Motor neuron (in vitro differentiated cells): ENCODE data around the gene PCGF1. TPM values are rescaled to one million over a fixed set of nuclear protein-coding genes. Genes with fewer than 3 reads are reported as not detected.
"Not testable (repeated sequence)": the region's sequence is repeated elsewhere in the genome, so short reads cannot be mapped to it uniquely, and the experiment has no call there.

Experiments
- ATAC-seq, 8 experiments: fragments of 200-7000 bp; cut with Tn5 transposase; replicated peaks in 6 of 8; 2 replicates each; pipeline ENCODE4 v1.8.0; 2021; ENCODE audit warnings: mild to moderate bottlenecking in 8 of 8, moderate library complexity in 8 of 8
- H3K27ac ChIP-seq, 2 donors: fragments of 250-450 bp; sonication (Bioruptor Pico); 2 replicates each; pipeline ENCODE4 v1.9.0; 2021; ENCODE audit warnings: antibody characterized with exemption in 2 of 2, mild to moderate bottlenecking in 2 of 2, moderate library complexity in 1 of 2
- H3K4me1 ChIP-seq, 2 donors: fragments of 250-450 bp; sonication (Bioruptor Pico); replicated peaks in 1 of 2; 2 replicates each; pipeline ENCODE4 v1.6.1; 2021; ENCODE audit warnings: antibody characterized with exemption in 2 of 2, mild to moderate bottlenecking in 2 of 2, moderate library complexity in 1 of 2
- H3K4me3 ChIP-seq, 5 donors: fragments of 250-450 bp; sonication (Bioruptor Pico); 2 replicates each; pipeline ENCODE4 v1.9.0; 2021; ENCODE audit warnings: antibody characterized with exemption in 5 of 5, mild to moderate bottlenecking in 5 of 5, moderate library complexity in 4 of 5
- WGBS, 10 experiments: fragments of 450-650 bp; shearing (Covaris generic); methylation state at CpG; one replicate each; pipeline ENCODE4 v1.0.0; 2022; 5-methylcytosine and 5-hydroxymethylcytosine counted together
- in situ Hi-C, 9 experiments: fragments of 400-800 bp; cut with MboI; loops; one replicate each; pipeline ENCODE4 v1.15.0; 2021; ENCODE audit warnings: low sequenced_read_pairs in 9 of 9, low pct_unique_long_range_greater_than_20kb in 2 of 9; ENCODE audit not compliant: unreplicated experiment in 9 of 9
- total RNA-seq, 8 experiments: library from RNA; unstranded; fragments of 300-600 nt; gene quantifications; 2 replicates each; pipeline versions ENCODE4 v1.2.3 to v1.2.4, GENCODE V29; 2022

The PCGF1 gene
- total RNA-seq, 8 experiments from 2014 or later: 14.9 to 28.2 (median 18.4) TPM

DNA sequence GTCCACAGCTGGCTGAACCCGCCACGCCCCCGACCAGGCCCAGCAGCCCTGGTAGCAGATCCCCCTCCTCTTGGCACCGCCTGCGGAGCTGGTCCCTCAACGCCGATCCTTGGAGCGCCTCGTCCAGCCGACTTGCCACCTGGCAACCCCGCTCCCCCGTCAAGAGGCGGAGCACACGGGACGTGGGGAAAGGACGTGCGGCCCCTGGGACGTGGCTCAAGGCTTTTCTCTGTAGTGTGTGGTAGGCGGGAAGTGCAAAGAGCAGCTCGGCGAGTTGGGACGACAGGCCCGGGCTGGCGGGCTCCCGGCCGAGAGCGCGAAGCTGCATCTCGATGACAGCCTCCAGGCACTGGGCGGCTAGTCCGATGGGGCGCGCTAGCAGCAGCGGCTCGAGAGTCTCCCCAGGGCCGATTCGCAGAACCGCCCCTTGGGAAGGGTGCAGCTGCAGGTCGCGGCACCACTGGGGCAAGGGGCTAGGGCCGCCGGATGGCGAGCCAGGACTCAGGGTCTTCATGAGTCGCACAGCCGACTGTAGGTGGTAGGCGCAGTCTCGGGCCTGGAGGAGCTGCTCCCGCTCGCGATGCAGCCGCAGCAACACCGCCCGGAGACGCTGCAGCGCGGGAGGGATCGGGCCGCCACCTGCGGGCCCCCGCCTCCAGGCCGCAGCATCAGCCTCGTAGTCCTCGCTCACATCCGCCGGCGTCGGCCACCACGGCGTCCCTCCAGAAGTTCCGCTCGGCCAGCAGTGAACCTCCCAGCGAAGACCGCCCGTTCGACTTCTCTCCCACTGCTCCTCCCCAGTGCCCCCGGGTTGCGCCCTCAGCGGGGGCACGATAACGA, 25.3 kb downstream of the PCGF1 start:
- H3K27ac ChIP-seq: peak overlapping the region; percentile 91 to 93
- peaks cover 8 to 16% of the 10 kb centered on the region in 2 donors for H3K4me1 ChIP-seq
- in situ Hi-C loops: loop anchor here in 3 of 9 experiments (25.0 kb wide), 1 partner anchor 105 kb away; no protein-coding TSS in a partner anchor
- H3K4me3 ChIP-seq: peak overlapping the region; percentile 79 to 97 (median 90)
- 0 to 3% (median 2%) methylated on average over 5 to 31 of the region's 80 CpGs; no CpG with 5 or more reads in 5 of the 10 experiments for WGBS, 10 experiments
- ATAC-seq: peak; percentile 42 to 69 (median 50)

DNA sequence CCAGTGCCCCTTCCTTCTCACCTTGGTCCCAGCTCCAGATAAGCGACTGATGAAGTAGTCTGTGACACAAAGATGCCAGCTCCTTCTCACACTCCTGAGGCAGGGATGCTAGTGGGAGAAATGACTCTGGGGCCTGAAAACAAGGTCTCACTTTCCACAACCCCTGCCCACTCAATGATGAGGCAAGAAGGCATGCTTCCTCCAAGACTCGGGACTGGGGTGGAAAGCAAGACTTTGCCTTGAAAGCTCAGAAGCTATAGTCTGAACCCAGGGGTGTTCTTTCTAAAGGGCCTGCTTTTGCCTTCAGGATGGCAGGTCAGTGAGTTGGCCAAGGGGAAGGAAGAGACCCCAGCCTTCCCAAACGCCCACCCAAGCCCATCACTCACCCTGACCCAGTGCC, 26.1 kb downstream of the PCGF1 start:
- 20 to 80% (median 49%) methylated on average over 1 of the region's 3 CpGs; no CpG with 5 or more reads in 6 of the 10 experiments for WGBS, 10 experiments
- peaks cover 8 to 16% of the 10 kb centered on the region in 2 donors for H3K4me1 ChIP-seq
- no peak overlapping the region for H3K27ac ChIP-seq
- H3K4me3 ChIP-seq: peak overlapping the region; percentile 79 to 97 (median 90)
- in situ Hi-C loops: loop anchor here in 3 of 9 experiments (25.0 kb wide), 1 partner anchor 106 kb away; no protein-coding TSS in a partner anchor
- no peak for ATAC-seq

DNA sequence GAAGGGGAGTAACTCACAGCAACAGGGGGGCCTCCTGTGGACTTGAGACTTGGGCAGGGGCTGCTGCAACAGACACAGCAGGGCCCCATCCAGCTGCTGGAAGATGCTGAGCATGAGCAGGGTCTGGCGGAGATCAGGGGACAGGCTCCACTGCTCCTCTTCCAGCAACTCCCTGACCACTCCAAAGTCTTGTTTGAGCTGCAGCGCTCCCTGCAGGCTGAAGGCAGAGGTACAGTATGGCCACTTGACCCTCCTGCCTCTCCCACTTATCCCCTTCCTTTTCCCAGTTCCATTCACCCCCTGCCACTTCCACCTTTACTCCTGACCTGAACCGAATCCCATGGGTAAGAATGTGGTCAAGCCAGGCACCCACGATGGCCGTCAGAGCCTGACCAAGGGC, 32.6 kb downstream of the PCGF1 start:
- no peak for ATAC-seq
- Histone ChIP-seq H3K27ac (no peak overlapping the region), H3K4me3 (no peak overlapping the region), H3K4me1 (peaks cover 13 to 14% of the 10 kb centered on the region in 2 donors)
- WGBS, 10 experiments: 50 to 100% (median 89%) methylated on average over 1 to 3 of the region's 5 CpGs; no CpG with 5 or more reads in 4 of the 10 experiments
- in situ Hi-C loops: loop anchor here in 3 of 9 experiments (25.0 kb wide), 1 partner anchor 112 kb away; no protein-coding TSS in a partner anchor

- 83 to 100% (median 97%) methylated on average over 1 to 4 of the region's 6 CpGs; no CpG with 5 or more reads in 5 of the 10 experiments for WGBS, 10 experiments
- in situ Hi-C loops: no loop called here
- Histone ChIP-seq H3K27ac (no peak overlapping the region), H3K4me1 (peaks cover 13 to 14% of the 10 kb centered on the region in 2 donors), H3K4me3 (no peak overlapping the region)
- ATAC-seq: no peak
Observed at GRCh38 chr2:74474481-74474880, 33.0 kb downstream of the PCGF1 start.

DNA sequence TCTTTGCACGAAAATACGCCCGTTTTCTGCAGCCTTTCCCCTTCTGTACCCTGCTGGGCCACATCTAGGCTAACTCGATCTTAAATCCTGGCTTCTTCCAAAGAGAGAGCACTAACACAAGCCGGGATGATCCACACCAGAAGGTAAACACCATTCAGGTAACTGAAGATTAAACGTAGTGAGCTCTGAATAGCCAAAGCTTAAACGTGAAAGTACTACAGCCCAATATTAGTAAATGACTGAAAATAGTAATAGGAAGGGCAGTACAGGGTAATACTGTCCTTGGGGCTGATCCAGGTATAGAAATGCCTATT, 34.6 kb downstream of the PCGF1 start:
- Histone ChIP-seq H3K27ac (peak overlapping the region; percentile 82 to 95), H3K4me1 (peaks cover 13 to 14% of the 10 kb centered on the region in 2 donors), H3K4me3 (peak overlapping the region; percentile 51 to 80 (median 57))
- WGBS, 10 experiments: 0 to 30% (median 13%) methylated on average over 1 to 6 of the region's 7 CpGs; no CpG with 5 or more reads in 4 of the 10 experiments
- in situ Hi-C loops: no loop called here
- peak in 1 of 8 experiments; percentile 1 for ATAC-seq

- in situ Hi-C loops: no loop called here
- H3K4me1 ChIP-seq: peaks cover 13 to 14% of the 10 kb centered on the region in 2 donors
- ATAC-seq: peak; percentile 91 to 96 (median 95)
- 0 to 10% (median 1%) methylated on average over 2 to 33 of the region's 66 CpGs; no CpG with 5 or more reads in 4 of the 10 experiments for WGBS, 10 experiments
- peak within 1 kb of the TSS; percentile 51 to 80 (median 57) for H3K4me3 ChIP-seq
- H3K27ac ChIP-seq: peak within 1 kb of the TSS; percentile 82 to 95
Observed at GRCh38 chr2:74472086-74472944, 35.2 kb downstream of the PCGF1 start, which contains the start of gene MRPL53. TSS of gene MRPL53 (minus strand) at chr2:74472680. CDS start at chr2:74472660, 20 bp downstream.

GRCh38 chr2:74471332-74472065, 36.0 kb downstream of the PCGF1 start:
- Histone ChIP-seq H3K4me3 (peak overlapping the region; percentile 51 to 80 (median 57)), H3K27ac (peak overlapping the region; percentile 82 to 95), H3K4me1 (peaks cover 13 to 14% of the 10 kb centered on the region in 2 donors)
- peak in 1 of 8 experiments; percentile 1 for ATAC-seq
- WGBS, 10 experiments: 0 to 95% (median 47%) methylated on average over 2 to 12 of the region's 16 CpGs; no CpG with 5 or more reads in 1 of the 10 experiments
- in situ Hi-C loops: no loop called here

DNA sequence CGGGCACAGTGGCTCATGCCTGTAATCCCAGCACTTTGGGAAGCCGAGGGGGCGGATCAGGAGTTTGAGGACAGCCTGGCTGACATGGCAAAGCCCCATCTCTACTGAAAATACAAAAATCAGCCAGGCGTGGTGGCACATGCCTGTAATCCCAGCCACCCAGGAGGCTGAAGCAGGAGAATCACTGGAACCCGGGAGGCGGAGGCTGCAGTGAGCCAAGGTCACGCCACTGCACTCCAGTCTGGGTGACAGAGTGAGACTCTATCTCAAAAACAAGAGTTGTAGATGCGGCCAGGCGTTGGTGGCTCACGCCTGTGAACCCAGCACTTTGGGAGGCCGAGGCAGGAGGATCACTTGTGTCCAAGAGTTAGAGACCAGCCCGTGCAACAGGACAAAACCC, 36.8 kb downstream of the PCGF1 start:
- H3K4me3 ChIP-seq, H3K27ac ChIP-seq, in situ Hi-C loops, ATAC-seq: not testable (repeated sequence)
- 92 to 100% (median 98%) methylated on average over 1 to 9 of the region's 12 CpGs for WGBS, 10 experiments
- H3K4me1 ChIP-seq: peaks cover 13 to 20% of the 10 kb centered on the region in 2 donors

DNA sequence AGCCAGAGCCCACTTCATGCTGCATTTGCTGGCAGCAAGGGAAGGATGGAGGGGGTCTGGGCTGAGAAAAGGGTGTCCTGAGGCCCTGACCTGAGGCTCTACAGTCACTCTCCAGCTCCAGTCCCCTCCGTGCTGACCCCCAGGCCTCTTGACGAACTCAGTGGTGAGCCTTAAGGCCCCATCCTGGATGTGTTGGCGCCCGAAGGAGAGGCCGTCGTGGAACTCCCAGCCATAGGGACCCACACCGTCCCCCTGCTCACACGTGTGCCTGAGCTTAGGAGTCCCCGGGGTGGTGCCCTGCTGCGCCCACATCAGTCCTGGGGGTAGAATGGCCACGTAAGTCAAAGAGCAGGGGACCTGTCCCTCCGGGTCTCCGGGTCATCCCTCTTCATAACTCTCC, 43.1 kb downstream of the PCGF1 start:
- peak in 6 of 8 experiments; percentile 1 to 4 (median 2) for ATAC-seq
- in situ Hi-C loops: no loop called here
- 0 to 9% methylated on average over 1 to 11 of the region's 13 CpGs; no CpG with 5 or more reads in 8 of the 10 experiments for WGBS, 10 experiments
- Histone ChIP-seq H3K27ac (peak overlapping the region; percentile 78 to 88), H3K4me3 (peak overlapping the region; percentile 75 to 98 (median 90)), H3K4me1 (peaks cover 8 to 16% of the 10 kb centered on the region in 2 donors)

DNA sequence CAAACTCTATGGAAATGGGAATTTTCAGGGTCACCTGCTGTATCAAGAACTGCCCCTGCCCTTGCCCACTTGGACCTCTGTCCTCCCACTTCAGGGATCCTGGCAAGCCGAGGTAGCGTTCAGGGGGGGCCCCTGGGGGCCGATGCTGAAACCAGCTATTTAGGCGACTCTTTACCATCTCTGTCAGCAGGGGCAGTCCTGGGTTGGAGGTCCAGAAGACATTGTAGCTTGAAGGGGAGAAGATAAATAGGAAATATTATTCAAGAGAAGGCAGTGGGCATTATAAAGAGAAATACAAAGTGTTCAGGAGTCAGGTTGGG, 44.7 kb downstream of the PCGF1 start:
- no peak overlapping the region for H3K27ac ChIP-seq
- WGBS, 10 experiments: 20 to 90% (median 60%) methylated on average over 1 to 2 of the region's 4 CpGs; no CpG with 5 or more reads in 6 of the 10 experiments
- no peak overlapping the region for H3K4me3 ChIP-seq
- H3K4me1 ChIP-seq: peaks cover 11 to 16% of the 10 kb centered on the region in 2 donors
- in situ Hi-C loops: no loop called here
- ATAC-seq: no peak

DNA sequence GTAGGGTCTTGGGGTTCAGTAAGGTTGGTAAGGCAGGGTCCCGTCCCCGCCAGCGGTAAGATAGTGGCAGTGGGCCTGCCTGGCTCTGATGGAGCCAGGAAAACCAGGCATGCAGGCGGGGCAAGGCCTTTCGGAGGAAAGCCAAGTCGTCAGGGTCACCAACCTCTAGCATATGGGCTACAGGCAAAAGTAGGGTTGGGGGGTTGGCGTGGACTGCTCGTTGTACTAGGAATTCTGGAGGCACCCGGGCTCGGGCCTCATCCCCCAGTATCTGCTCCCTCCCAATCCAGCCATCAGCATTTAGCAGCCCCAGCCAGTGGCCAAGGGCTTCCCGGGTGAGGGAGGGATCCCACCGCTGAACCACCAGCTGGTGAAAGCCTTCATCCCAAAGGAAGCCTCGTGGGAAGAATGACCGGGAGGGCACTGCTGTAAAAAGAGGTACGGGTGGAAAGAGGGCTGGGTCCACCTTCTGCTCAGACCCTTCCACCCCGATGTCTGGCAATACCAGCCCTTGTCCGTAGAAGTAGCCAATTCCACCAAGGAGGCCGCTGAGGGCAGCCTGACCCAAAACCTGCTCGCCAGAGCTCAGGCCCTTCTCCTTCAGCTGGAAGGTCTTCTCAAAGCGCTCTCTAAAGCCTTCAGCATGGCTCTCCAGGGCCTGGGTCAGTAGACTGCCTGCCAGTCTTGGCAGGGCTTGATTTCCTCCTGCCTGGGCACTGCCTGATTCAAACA, 45.3 kb downstream of the PCGF1 start:
- in situ Hi-C loops: no loop called here
- no peak overlapping the region for H3K4me3 ChIP-seq
- no peak for ATAC-seq
- peaks cover 11 to 16% of the 10 kb centered on the region in 2 donors for H3K4me1 ChIP-seq
- H3K27ac ChIP-seq: no peak overlapping the region
- 60 to 100% (median 84%) methylated on average over 1 to 11 of the region's 20 CpGs; no CpG with 5 or more reads in 2 of the 10 experiments for WGBS, 10 experiments
